ENCODE data around the gene LRRC56.
"Not testable (repeated sequence)": the region's sequence is repeated elsewhere in the genome, so short reads cannot be mapped to it uniquely, and the experiment has no call there.

Gene LRRC56

DNA sequence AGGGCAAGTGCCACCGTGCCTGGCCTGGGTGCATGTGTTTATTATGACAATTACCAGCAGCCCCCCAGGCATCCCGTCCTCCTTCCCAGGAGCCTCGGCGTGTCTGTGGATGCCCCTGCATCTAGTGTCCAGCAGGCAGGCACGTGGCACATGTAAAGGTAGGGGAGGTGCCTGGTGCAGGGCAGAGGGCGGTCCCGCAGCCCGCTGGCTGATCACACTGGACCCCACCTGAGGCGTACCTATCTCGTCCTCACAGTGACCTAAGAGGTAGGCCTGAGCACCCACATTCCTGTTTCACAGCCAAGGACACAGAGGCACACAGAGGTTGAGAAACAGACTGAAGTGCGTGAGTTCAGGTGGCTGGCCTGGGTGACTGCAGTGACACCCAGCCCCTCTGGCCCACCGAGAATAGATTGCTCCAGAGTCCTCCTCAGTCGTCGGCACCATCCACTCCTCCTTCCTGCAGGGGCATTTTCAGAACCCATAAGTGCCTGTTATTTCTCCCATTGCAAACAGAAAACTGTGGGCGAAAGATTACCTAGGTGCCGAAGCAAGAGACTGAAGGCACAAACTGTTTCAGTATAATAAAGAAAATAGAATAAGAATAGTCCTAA is 35.9 kb downstream of the LRRC56 start:
- peaks cover 11% of the 10 kb centered on the region for H3K36me3 ChIP-seq (ENCODE audit: control insufficient read depth, insufficient read depth, low read length)
- H3K4me1 ChIP-seq (ENCODE audit: control insufficient read depth, insufficient read depth, low read length, poor library complexity, severe bottlenecking), result peaks cover 22% of the 10 kb centered on the region
- WGBS, 2 experiments (ENCODE audit: insufficient coverage in 2 of 2), result 93 to 94% methylated on average over 14 of the region's 16 CpGs
- H3K9me3 ChIP-seq (ENCODE audit: control insufficient read depth, low read length), result no peaks in the 10 kb centered on the region
- no peak overlapping the region for H3K4me3 ChIP-seq (ENCODE audit: extremely low read depth, insufficient read depth, low read length, poor library complexity, severe bottlenecking)
- no peak overlapping the region for H3K27ac ChIP-seq (ENCODE audit: low read depth, low read length, severe bottlenecking)

DNA sequence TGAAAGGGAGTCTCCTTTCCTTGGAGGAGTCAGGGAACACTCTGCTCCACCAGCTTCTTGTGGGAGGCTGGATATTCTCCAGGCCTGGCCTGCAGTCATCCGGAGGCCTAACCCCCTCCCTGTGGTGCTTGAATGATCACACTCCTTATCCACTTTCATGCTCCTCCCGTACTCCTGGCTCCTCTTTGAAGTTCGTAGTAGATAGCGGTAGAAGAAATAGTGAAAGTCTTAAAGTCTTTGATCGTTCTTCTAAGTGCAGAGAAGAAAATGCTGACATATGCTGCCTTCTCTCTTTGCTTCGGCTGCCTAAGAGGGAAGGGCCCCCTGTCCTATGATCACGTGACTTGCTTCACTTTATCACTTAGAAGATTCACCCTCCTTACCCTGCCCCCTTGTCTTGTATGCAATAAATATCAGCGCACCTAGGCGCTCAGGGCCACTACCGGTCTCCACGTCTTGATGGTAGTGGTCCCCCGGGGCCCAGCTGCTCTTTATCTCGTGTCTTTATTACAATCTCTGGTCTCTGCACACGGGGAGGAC is 36.8 kb downstream of the LRRC56 start:
- H3K27ac ChIP-seq (ENCODE audit: low read depth, low read length, severe bottlenecking); H3K9me3 ChIP-seq (ENCODE audit: control insufficient read depth, low read length); H3K4me3 ChIP-seq (ENCODE audit: extremely low read depth, insufficient read depth, low read length, poor library complexity, severe bottlenecking): not testable (repeated sequence)
- Histone ChIP-seq H3K36me3 (ENCODE audit: control insufficient read depth, insufficient read depth, low read length) (peaks cover 14% of the 10 kb centered on the region), H3K4me1 (ENCODE audit: control insufficient read depth, insufficient read depth, low read length, poor library complexity, severe bottlenecking) (peaks cover 29% of the 10 kb centered on the region)
- 58 to 66% methylated on average over 10 to 12 of the region's 14 CpGs for WGBS, 2 experiments (ENCODE audit: insufficient coverage in 2 of 2)

DNA sequence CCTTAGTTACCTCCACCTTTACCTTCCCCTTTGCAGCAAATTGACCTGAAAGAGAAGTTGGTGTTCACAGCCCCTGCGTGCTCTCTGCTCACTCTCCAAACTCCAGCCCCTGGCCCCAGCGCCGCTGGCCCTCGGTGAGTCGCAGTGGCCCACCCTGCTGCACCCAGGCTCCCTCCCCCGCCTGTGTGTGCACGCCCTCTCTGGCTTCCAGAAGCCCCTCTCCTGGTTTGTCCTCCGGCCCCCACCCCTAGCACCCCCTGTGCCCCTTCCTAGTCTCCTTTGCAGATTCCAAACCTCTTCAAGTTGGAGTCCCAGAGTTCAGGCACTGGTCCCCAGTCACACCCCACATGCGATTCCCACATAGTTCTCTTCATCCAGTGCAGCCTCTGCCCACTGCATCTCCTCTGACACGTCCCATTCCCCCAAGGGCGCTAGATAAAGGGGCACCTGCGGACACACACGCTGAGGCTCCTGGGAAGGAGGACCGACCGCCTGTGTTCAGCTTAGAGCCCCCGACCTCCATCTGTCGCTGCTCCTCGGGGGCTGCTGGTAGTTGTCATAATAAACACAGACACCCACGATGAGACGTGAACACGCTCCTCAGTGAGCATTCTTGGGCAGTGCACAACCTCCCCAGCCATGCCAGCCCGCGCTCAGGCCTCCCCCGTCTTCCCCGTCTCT is 37.4 kb downstream of the LRRC56 start:
- peak overlapping the region; percentile 50 for H3K4me3 ChIP-seq (ENCODE audit: extremely low read depth, insufficient read depth, low read length, poor library complexity, severe bottlenecking)
- WGBS, 2 experiments (ENCODE audit: insufficient coverage in 2 of 2), result 15 to 20% methylated on average over 20 to 21 of the region's 25 CpGs
- H3K27ac ChIP-seq (ENCODE audit: low read depth, low read length, severe bottlenecking), result no peak overlapping the region
- peaks cover 36% of the 10 kb centered on the region for H3K4me1 ChIP-seq (ENCODE audit: control insufficient read depth, insufficient read depth, low read length, poor library complexity, severe bottlenecking)
- H3K9me3 ChIP-seq (ENCODE audit: control insufficient read depth, low read length), result no peaks in the 10 kb centered on the region
- H3K36me3 ChIP-seq (ENCODE audit: control insufficient read depth, insufficient read depth, low read length), result peaks cover 15% of the 10 kb centered on the region

DNA sequence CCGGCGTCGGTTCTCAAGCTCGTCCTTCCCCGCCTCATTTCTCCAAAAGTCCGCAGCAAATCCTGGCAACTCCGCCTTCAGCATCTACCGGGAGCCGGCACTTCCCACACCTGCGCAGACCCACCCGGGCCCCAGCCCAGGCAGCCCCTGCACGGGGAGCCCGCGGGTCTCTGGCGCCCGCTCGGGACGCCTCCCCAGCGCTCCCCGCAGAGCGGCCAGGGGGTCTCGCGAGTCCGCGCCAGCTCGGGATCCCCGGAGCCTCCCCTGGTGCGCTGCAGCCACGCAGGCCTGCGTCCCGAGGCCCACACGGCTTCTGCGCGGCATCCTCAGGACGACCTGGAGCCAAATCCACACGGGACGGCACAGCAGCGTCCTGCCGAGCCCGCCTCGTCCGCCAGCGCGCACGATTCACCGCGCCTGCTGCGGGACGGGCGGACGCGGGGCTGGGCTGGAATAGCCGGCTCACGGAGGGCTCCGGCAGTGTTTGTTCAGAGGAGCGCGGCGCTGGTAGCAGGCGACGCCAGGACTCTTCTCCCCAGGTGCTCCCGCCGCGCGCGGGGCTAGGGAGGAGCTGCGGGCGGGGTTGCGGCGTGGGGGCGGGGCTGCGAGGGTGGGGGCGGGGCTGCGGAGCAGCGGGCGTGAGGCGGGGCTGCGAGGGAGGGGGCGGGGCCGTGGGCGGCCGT is 38.1 kb downstream of the LRRC56 start:
- Histone ChIP-seq H3K4me1 (ENCODE audit: control insufficient read depth, insufficient read depth, low read length, poor library complexity, severe bottlenecking) (peaks cover 38% of the 10 kb centered on the region), H3K27ac (ENCODE audit: low read depth, low read length, severe bottlenecking) (no peak overlapping the region), H3K36me3 (ENCODE audit: control insufficient read depth, insufficient read depth, low read length) (peaks cover 18% of the 10 kb centered on the region), H3K9me3 (ENCODE audit: control insufficient read depth, low read length) (no peaks in the 10 kb centered on the region), H3K4me3 (ENCODE audit: extremely low read depth, insufficient read depth, low read length, poor library complexity, severe bottlenecking) (peak overlapping the region; percentile 50)
- WGBS, 2 experiments (ENCODE audit: insufficient coverage in 2 of 2), result 1 to 2% methylated on average over 46 to 47 of the region's 81 CpGs

DNA sequence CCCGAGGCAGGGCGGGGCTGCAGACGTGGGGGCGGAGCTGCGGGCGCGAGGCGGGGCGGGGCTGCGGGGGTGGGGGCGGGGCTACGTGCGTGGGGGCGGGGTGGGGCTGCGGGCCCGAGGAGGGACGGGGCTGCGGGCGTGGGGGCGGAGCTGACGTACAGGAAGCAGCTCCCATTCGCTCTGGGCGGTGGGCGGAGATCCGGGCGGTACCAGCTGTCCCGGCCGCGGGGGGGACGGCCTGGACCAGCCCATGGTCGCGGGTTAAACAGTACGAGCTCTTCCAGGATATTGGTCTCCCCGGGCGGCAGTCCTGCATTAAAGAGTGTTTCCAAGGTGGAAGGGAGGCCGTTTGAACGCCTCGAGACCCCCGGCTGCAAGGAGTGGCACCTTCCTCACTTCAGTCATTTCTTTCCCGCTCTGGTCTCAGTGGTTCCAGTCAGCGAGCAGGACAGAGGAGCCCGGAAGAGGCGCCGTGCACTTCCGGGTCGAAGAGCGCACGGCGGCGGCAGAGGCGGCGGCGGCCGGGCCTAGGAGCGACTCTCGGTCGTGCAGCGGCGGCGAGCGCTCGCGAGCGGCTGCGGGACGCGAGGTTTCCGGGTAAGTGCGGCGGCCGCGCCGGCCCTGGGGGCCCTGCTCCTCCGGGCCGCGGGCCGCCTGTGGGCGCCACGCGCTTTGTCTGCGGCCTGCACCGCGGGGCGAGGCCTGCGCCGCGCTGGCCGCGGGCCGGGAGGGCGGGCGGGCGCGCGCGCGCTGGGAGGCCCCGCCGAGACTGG is 38.9 kb downstream of the LRRC56 start, which contains the start of gene PHRF1:
Gene PHRF1, plus strand, starts transcription at position 475 of the 773 bp plus-strand sequence. CDS start 5,043 bp downstream, outside the sequence.
- Histone ChIP-seq H3K36me3 (ENCODE audit: control insufficient read depth, insufficient read depth, low read length) (peaks cover 20% of the 10 kb centered on the region), H3K9me3 (ENCODE audit: control insufficient read depth, low read length) (no peaks in the 10 kb centered on the region), H3K27ac (ENCODE audit: low read depth, low read length, severe bottlenecking) (peak within 1 kb of the TSS; percentile 98), H3K4me1 (ENCODE audit: control insufficient read depth, insufficient read depth, low read length, poor library complexity, severe bottlenecking) (peaks cover 38% of the 10 kb centered on the region), H3K4me3 (ENCODE audit: extremely low read depth, insufficient read depth, low read length, poor library complexity, severe bottlenecking) (peak within 1 kb of the TSS; percentile 89)
- 0 to 1% methylated on average over 23 to 51 of the region's 99 CpGs for WGBS, 2 experiments (ENCODE audit: insufficient coverage in 2 of 2)

DNA sequence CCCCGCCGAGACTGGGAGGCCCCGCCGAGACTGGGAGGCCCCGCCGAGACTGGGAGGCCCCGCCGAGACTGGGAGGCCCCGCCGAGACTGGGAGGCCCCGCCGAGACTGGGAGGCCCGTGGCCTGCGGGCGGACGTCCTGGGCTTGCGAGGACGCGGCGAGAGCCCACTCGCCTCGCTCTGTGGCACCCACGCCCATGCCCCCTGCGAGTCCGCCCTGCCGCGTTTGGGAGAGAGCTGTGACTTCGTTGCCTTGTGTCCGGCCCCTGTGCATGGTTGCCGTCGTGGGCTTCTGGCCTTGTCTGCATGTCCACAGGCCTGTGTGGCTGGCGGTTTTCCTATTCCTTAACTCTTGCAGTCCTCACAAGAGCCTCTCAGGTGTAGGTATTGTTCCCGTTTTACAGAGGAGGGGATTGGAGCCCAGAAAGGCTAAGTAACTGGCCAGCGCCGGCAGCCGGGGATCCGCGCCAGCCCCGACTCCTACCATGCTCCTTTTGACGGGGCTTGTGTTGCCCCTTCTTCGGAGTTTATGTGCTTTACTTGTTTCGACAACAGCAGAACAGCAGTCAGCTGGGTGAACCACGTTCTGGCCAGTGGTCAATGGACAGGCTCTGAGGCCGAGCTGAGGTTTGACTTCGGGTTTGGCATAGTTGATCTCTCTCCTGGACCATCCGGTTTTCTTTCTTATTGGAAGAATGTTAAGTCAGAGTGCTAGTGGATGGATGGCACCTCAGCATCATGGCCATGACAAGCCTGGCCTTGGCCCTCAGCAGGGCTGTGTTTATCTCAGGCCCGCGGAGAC is 39.7 kb downstream of the LRRC56 start:
- Histone ChIP-seq H3K4me3 (ENCODE audit: extremely low read depth, insufficient read depth, low read length, poor library complexity, severe bottlenecking) (peak overlapping the region; percentile 89), H3K4me1 (ENCODE audit: control insufficient read depth, insufficient read depth, low read length, poor library complexity, severe bottlenecking) (peaks cover 38% of the 10 kb centered on the region), H3K9me3 (ENCODE audit: control insufficient read depth, low read length) (no peaks in the 10 kb centered on the region), H3K36me3 (ENCODE audit: control insufficient read depth, insufficient read depth, low read length) (peaks cover 27% of the 10 kb centered on the region), H3K27ac (ENCODE audit: low read depth, low read length, severe bottlenecking) (no peak overlapping the region)
- 8 to 13% methylated on average over 29 to 41 of the region's 48 CpGs for WGBS, 2 experiments (ENCODE audit: insufficient coverage in 2 of 2)

DNA sequence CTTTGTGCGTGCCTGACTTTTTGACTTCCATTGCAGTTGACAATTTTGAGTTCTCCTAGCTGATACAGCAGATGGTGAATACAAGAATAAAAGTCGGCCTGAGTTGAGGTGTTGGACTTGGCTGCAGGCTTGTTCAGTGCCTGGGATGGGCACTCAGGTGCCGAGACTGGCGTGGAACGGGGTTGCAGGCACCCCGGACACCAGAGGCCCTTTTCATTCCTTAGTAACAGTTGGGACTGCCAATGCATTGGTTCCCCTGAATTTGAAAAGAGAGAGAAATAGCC is 40.2 kb downstream of the LRRC56 start:
- no peak overlapping the region for H3K27ac ChIP-seq (ENCODE audit: low read depth, low read length, severe bottlenecking)
- 72 to 80% methylated on average over 2 to 6 of the region's 6 CpGs for WGBS, 2 experiments (ENCODE audit: insufficient coverage in 2 of 2)

DNA sequence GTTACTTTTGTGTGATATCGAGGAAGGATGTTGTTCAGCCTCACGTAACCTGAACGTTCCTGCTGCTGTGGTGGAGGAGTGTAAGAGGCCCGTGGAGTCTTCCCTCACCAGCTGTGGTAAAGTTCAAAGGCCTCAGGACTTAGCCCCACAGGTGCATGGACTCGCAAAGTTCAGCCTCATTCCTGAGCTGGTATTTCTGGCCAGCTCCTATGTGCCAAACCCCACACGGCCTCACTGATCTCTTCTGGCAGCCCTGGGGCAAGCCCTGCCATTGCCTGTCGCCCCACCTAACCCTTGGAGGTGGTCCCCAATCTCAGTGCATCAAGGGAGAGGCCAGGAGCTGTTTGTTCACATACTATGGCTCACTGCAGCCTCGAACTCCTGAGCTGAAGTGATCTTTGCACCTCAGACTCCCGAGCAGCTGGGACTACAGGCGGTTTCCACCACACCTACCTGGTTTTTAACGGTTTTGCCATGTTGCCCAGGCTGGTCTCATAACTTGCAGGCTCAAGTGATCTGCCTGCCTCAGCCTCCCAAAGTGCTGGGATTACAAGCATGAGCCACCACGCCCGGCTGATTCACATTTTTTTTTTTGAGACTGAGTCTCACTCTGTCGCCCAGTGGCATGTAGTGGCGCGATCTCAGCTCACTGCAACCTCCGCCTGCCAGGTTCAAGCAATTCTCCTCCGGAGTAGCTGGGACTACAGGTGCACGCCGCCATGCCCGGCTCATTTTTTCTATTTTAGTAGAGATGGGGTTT is 41.1 kb downstream of the LRRC56 start:
- no peak overlapping the region for H3K27ac ChIP-seq (ENCODE audit: low read depth, low read length, severe bottlenecking)
- no peaks in the 10 kb centered on the region for H3K9me3 ChIP-seq (ENCODE audit: control insufficient read depth, low read length)
- peak overlapping the region; percentile 89 for H3K4me3 ChIP-seq (ENCODE audit: extremely low read depth, insufficient read depth, low read length, poor library complexity, severe bottlenecking)
- H3K4me1 ChIP-seq (ENCODE audit: control insufficient read depth, insufficient read depth, low read length, poor library complexity, severe bottlenecking), result peaks cover 38% of the 10 kb centered on the region
- peaks cover 38% of the 10 kb centered on the region for H3K36me3 ChIP-seq (ENCODE audit: control insufficient read depth, insufficient read depth, low read length)
- 92 to 95% methylated on average over 17 to 21 of the region's 21 CpGs for WGBS, 2 experiments (ENCODE audit: insufficient coverage in 2 of 2)

More for the DNA sequence above, 40.2 kb downstream of the LRRC56 start:
- H3K9me3 ChIP-seq (ENCODE audit: control insufficient read depth, low read length), result no peaks in the 10 kb centered on the region
- peaks cover 38% of the 10 kb centered on the region for H3K4me1 ChIP-seq (ENCODE audit: control insufficient read depth, insufficient read depth, low read length, poor library complexity, severe bottlenecking)
- peak overlapping the region; percentile 89 for H3K4me3 ChIP-seq (ENCODE audit: extremely low read depth, insufficient read depth, low read length, poor library complexity, severe bottlenecking)
- H3K36me3 ChIP-seq (ENCODE audit: control insufficient read depth, insufficient read depth, low read length), result peaks cover 33% of the 10 kb centered on the region

DNA sequence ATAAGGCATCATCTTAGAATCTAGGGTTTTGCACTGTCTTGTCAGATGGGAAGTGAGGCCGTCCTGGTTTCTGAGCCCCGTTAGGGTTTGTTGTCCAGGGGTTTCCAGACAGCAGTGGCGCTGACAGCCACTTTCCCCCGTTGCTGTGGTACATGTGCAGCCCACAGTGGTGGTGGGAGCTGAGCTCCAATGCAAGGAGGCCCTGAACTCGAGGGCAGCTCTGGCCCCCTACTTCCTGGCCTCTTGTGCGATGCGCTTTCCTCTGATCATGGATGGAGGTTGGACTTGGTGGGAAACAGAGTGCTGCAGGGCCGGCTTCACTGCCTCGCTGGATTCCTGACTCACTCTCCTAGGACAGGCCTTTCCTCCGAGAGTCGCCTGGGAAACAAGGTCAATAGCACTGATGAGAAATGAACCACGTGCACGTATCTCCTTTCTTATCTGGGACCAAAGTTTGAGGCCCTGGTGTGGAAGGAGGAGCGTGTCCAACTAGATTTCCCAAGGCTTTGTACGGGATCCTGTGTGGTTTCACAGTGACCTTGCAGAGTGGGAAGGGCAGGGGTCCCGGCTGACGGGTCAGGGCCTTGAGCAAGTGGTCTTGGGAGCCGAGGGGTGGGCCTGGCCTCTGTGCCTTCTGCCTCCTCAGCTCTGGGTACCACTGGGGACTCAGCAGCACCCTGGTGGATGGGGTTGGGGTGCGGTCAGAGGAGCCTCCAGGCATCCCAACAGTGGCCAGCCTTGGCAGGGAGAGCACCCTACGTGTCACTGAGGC is 42.7 kb downstream of the LRRC56 start:
- H3K4me3 ChIP-seq (ENCODE audit: extremely low read depth, insufficient read depth, low read length, poor library complexity, severe bottlenecking), result no peak overlapping the region
- H3K36me3 ChIP-seq (ENCODE audit: control insufficient read depth, insufficient read depth, low read length), result peaks cover 51% of the 10 kb centered on the region
- peaks cover 29% of the 10 kb centered on the region for H3K4me1 ChIP-seq (ENCODE audit: control insufficient read depth, insufficient read depth, low read length, poor library complexity, severe bottlenecking)
- H3K9me3 ChIP-seq (ENCODE audit: control insufficient read depth, low read length), result no peaks in the 10 kb centered on the region
- H3K27ac ChIP-seq (ENCODE audit: low read depth, low read length, severe bottlenecking), result no peak overlapping the region
- 95 to 97% methylated on average over 17 to 19 of the region's 20 CpGs for WGBS, 2 experiments (ENCODE audit: insufficient coverage in 2 of 2)
